Hepatocyte (in vitro differentiated cells): Measurements from ENCODE around the gene IGSF8.

Source experiments
- CTCF ChIP-seq: fragments of 200-600 bp; sonication (generic); IDR thresholded peaks from 2 replicates; pipeline ENCODE4 v1.5.1; 2016; ENCODE audit warnings: antibody characterized with exemption, mild to moderate bottlenecking; ENCODE audit not compliant: poor library complexity
- EZH2 ChIP-seq: fragments of 200-600 bp; sonication (generic); IDR thresholded peaks from 2 replicates; pipeline ENCODE4 v1.6.1; 2016; ENCODE audit warnings: antibody characterized with exemption, mild to moderate bottlenecking, borderline replicate concordance

GRCh38 chr1:160131803-160132565 lies 33.6 kb upstream of the IGSF8 start:
- no peak for TF ChIP-seq EZH2
- TF ChIP-seq CTCF = no peak
